ENCODE measurements around the gene RHEX. TPM values are rescaled to one million over a fixed set of nuclear protein-coding genes. Genes with fewer than 3 reads are reported as not detected.
A peak's percentile ranks its signal among the peaks of the same experiment; 100 is the strongest.

Gene RHEX
- total and polyA plus RNA-seq, 2 of the 13 experiments (the other 11 are each of a cell fraction or from before 2014, with no cell fraction given), result 1.4 to 2.7 TPM

DNA sequence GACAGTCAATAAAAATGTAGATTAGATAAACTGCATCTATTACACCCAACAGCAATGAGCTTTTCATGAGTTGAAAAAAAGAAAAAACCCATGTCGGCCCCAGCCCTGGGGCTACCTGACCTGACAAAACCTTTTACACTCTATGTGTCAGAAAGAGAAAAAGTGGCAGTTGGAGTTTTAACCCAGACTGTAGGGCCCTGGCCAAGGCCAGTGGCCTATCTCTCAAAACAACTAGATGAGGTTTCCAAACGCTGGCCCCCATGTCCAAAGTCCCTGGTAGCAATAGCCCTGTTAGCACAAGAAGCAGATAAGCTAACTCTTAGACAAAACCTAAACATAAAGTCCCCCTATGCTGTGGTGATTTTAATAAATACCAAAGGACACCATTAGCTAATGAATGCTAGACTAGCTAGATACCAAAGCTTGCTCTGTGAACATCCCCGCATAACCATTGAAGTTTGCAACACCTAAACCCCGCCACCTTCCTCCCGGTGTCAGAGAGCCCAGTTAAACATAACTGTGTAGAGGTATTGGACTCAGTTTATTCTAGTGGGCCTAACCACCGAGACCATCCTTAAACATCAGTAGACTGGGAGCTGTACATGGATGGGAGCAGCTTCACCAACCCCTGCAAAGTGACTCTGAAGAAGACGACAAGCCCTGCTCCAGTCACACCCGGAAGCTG is 2.8 kb downstream of the RHEX start (continued):
- TF ChIP-seq, protein P1, sequence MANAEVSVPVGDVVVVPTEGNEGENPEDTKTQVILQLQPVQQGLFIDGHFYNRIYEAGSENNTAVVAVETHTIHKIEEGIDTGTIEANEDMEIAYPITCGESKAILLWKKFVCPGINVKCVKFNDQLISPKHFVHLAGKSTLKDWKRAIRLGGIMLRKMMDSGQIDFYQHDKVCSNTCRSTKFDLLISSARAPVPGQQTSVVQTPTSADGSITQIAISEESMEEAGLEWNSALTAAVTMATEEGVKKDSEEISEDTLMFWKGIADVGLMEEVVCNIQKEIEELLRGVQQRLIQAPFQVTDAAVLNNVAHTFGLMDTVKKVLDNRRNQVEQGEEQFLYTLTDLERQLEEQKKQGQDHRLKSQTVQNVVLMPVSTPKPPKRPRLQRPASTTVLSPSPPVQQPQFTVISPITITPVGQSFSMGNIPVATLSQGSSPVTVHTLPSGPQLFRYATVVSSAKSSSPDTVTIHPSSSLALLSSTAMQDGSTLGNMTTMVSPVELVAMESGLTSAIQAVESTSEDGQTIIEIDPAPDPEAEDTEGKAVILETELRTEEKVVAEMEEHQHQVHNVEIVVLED (CRISPR knock-in tag; IDR thresholded peaks at IDR 0.05; ENCODE audit: borderline replicate concordance), result peak; percentile 32; the same call in 1 of the 2 replicates
- TF ChIP-seq, protein P2, sequence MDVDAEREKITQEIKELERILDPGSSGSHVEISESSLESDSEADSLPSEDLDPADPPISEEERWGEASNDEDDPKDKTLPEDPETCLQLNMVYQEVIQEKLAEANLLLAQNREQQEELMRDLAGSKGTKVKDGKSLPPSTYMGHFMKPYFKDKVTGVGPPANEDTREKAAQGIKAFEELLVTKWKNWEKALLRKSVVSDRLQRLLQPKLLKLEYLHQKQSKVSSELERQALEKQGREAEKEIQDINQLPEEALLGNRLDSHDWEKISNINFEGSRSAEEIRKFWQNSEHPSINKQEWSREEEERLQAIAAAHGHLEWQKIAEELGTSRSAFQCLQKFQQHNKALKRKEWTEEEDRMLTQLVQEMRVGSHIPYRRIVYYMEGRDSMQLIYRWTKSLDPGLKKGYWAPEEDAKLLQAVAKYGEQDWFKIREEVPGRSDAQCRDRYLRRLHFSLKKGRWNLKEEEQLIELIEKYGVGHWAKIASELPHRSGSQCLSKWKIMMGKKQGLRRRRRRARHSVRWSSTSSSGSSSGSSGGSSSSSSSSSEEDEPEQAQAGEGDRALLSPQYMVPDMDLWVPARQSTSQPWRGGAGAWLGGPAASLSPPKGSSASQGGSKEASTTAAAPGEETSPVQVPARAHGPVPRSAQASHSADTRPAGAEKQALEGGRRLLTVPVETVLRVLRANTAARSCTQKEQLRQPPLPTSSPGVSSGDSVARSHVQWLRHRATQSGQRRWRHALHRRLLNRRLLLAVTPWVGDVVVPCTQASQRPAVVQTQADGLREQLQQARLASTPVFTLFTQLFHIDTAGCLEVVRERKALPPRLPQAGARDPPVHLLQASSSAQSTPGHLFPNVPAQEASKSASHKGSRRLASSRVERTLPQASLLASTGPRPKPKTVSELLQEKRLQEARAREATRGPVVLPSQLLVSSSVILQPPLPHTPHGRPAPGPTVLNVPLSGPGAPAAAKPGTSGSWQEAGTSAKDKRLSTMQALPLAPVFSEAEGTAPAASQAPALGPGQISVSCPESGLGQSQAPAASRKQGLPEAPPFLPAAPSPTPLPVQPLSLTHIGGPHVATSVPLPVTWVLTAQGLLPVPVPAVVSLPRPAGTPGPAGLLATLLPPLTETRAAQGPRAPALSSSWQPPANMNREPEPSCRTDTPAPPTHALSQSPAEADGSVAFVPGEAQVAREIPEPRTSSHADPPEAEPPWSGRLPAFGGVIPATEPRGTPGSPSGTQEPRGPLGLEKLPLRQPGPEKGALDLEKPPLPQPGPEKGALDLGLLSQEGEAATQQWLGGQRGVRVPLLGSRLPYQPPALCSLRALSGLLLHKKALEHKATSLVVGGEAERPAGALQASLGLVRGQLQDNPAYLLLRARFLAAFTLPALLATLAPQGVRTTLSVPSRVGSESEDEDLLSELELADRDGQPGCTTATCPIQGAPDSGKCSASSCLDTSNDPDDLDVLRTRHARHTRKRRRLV (CRISPR knock-in tag; IDR thresholded peaks at IDR 0.05), result peak; percentile 64; the same call in 1 of the 2 replicates
- TF ChIP-seq ZNF263 (CRISPR knock-in tag; IDR thresholded peaks at IDR 0.05) (0 out of 2 replicates have a peak, but pooled peaks have one; percentile 27), SIX1 (CRISPR knock-in tag; IDR thresholded peaks at IDR 0.05; ENCODE audit: borderline replicate concordance) (peak; percentile 86), ZNF639 (CRISPR knock-in tag; conservative IDR thresholded peaks at IDR 0.05) (0 out of 2 replicates have a peak, but pooled peaks have one; percentile 36), STAT6 (CRISPR knock-in tag; IDR thresholded peaks at IDR 0.05; ENCODE audit: borderline replicate concordance) (peak; percentile 61; the same call in 1 of the 2 replicates), ZFAT (CRISPR knock-in tag; conservative IDR thresholded peaks at IDR 0.05) (0 out of 2 replicates have a peak, but pooled peaks have one; percentile 54), ZKSCAN8 (CRISPR knock-in tag; IDR thresholded peaks at IDR 0.05; ENCODE audit: borderline replicate concordance) (peak; percentile 50; the same call in 1 of the 2 replicates)
- TF ChIP-seq, protein P3, sequence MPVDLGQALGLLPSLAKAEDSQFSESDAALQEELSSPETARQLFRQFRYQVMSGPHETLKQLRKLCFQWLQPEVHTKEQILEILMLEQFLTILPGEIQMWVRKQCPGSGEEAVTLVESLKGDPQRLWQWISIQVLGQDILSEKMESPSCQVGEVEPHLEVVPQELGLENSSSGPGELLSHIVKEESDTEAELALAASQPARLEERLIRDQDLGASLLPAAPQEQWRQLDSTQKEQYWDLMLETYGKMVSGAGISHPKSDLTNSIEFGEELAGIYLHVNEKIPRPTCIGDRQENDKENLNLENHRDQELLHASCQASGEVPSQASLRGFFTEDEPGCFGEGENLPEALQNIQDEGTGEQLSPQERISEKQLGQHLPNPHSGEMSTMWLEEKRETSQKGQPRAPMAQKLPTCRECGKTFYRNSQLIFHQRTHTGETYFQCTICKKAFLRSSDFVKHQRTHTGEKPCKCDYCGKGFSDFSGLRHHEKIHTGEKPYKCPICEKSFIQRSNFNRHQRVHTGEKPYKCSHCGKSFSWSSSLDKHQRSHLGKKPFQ (CRISPR knock-in tag; IDR thresholded peaks at IDR 0.05; ENCODE audit: insufficient replicate concordance), result peak; percentile 73
- TF ChIP-seq, protein P4, sequence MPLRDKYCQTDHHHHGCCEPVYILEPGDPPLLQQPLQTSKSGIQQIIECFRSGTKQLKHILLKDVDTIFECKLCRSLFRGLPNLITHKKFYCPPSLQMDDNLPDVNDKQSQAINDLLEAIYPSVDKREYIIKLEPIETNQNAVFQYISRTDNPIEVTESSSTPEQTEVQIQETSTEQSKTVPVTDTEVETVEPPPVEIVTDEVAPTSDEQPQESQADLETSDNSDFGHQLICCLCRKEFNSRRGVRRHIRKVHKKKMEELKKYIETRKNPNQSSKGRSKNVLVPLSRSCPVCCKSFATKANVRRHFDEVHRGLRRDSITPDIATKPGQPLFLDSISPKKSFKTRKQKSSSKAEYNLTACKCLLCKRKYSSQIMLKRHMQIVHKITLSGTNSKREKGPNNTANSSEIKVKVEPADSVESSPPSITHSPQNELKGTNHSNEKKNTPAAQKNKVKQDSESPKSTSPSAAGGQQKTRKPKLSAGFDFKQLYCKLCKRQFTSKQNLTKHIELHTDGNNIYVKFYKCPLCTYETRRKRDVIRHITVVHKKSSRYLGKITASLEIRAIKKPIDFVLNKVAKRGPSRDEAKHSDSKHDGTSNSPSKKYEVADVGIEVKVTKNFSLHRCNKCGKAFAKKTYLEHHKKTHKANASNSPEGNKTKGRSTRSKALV (CRISPR knock-in tag; IDR thresholded peaks at IDR 0.05), result peak; percentile 94

Data from HepG2 (cell line).